SK-N-SH treated with all-trans-retinoic acid at 6 μM for 48 hours (cell line): ENCODE results near the gene TEDC2.

ENCODE experiments used
- ATAC-seq: fragments of 200-7000 bp; cut with Tn5 transposase; 3 replicates; pipeline ENCODE4 v1.9.1; 2020; ENCODE audit warnings: mild to moderate bottlenecking, moderate library complexity
- ARNTL ChIP-seq: fragments of 450-650 bp; formaldehyde crosslinking; IDR thresholded peaks from 2 replicates; pipeline ENCODE4 v1.5.0; 2020; ENCODE audit warnings: low read depth, mild to moderate bottlenecking, moderate library complexity, borderline replicate concordance
- BACH2 ChIP-seq: fragments of 250-450 bp; sonication (Bioruptor Pico); IDR thresholded peaks from 2 replicates; pipeline ENCODE4 v1.9.0; 2021; ENCODE audit warnings: mild to moderate bottlenecking, borderline replicate concordance
- CSDC2 ChIP-seq: fragments of 250-450 bp; sonication (Bioruptor Pico); IDR thresholded peaks from 2 replicates; pipeline ENCODE4 v1.5.0; 2020; ENCODE audit warnings: mild to moderate bottlenecking, moderate library complexity
- GLIS3 ChIP-seq: fragments of 250-450 bp; sonication (Bioruptor Pico); IDR thresholded peaks from 2 replicates; pipeline ENCODE4 v1.5.0; 2020; ENCODE audit warnings: mild to moderate bottlenecking, moderate library complexity
- ISL1 ChIP-seq: fragments of 250-450 bp; sonication (Bioruptor Pico); IDR thresholded peaks from 2 replicates; pipeline ENCODE4 v2.1.2; 2022; ENCODE audit warnings: mild to moderate bottlenecking, moderate library complexity
- PATZ1 ChIP-seq: fragments of 250-450 bp; sonication (Bioruptor Pico); IDR thresholded peaks from 2 replicates; pipeline ENCODE4 v1.8.0; 2020; ENCODE audit warnings: mild to moderate bottlenecking, moderate library complexity, borderline replicate concordance
- PPARA ChIP-seq: fragments of 250-450 bp; sonication (Bioruptor Pico); IDR thresholded peaks from 2 replicates; pipeline ENCODE4 v1.5.0; 2020; ENCODE audit warnings: mild to moderate bottlenecking, borderline replicate concordance
- RARB ChIP-seq: fragments of 250-450 bp; sonication (Bioruptor Pico); IDR thresholded peaks from 2 replicates; pipeline ENCODE4 v1.8.0; 2021; ENCODE audit warnings: mild to moderate bottlenecking, moderate library complexity
- SNAI2 ChIP-seq: fragments of 250-450 bp; sonication (Bioruptor Pico); IDR thresholded peaks from 2 replicates; pipeline ENCODE4 v1.5.0; 2020; ENCODE audit warnings: mild to moderate bottlenecking, moderate library complexity
- TCF4 ChIP-seq: fragments of 250-450 bp; sonication (Bioruptor Pico); IDR thresholded peaks from 2 replicates; pipeline ENCODE4 v1.8.0; 2021; ENCODE audit warnings: mild to moderate bottlenecking, moderate library complexity, borderline replicate concordance
- TOX ChIP-seq: fragments of 250-450 bp; sonication (Bioruptor Pico); IDR thresholded peaks from 2 replicates; pipeline ENCODE4 v1.8.0; 2021; ENCODE audit warnings: mild to moderate bottlenecking, moderate library complexity, borderline replicate concordance
- ZC3H10 ChIP-seq: fragments of 250-450 bp; sonication (Bioruptor Pico); IDR thresholded peaks from 2 replicates; pipeline ENCODE4 v1.5.1; 2021; ENCODE audit warnings: mild to moderate bottlenecking, moderate library complexity
- ZFP3 ChIP-seq: fragments of 250-450 bp; sonication (Bioruptor Pico); IDR thresholded peaks from 2 replicates; pipeline ENCODE4 v1.5.0; 2020; ENCODE audit warnings: mild to moderate bottlenecking, moderate library complexity
- ZFP30 ChIP-seq: fragments of 450-650 bp; formaldehyde crosslinking; IDR thresholded peaks from 2 replicates; pipeline ENCODE4 v1.5.0; 2022; ENCODE audit warnings: mild to moderate bottlenecking, moderate library complexity
- ZNF565 ChIP-seq: fragments of 450-650 bp; formaldehyde crosslinking; conservative IDR thresholded peaks from 2 replicates; pipeline ENCODE4 v1.5.0; 2020; ENCODE audit warnings: low read depth, mild to moderate bottlenecking, moderate library complexity
- ZNF70 ChIP-seq: fragments of 450-650 bp; formaldehyde crosslinking; IDR thresholded peaks from 2 replicates; pipeline ENCODE4 v1.5.0; 2020; ENCODE audit warnings: mild to moderate bottlenecking, moderate library complexity
- ZNF8 ChIP-seq: fragments of 450-650 bp; formaldehyde crosslinking; IDR thresholded peaks from 2 replicates; pipeline ENCODE4 v1.5.0; 2020; ENCODE audit warnings: mild to moderate bottlenecking, moderate library complexity
- TF ChIP-seq, protein P1 (sequence below): fragments of 250-450 bp; sonication (Bioruptor Pico); IDR thresholded peaks from 2 replicates; pipeline ENCODE4 v1.5.1; 2021; ENCODE audit warnings: mild to moderate bottlenecking, moderate library complexity
- TF ChIP-seq, protein P2 (sequence below): fragments of 250-450 bp; sonication (Bioruptor Pico); IDR thresholded peaks from 2 replicates; pipeline ENCODE4 v1.5.1; 2020; ENCODE audit warnings: low read depth, mild to moderate bottlenecking, moderate library complexity
- TF ChIP-seq, protein P3 (sequence below): fragments of 250-450 bp; sonication (Bioruptor Pico); IDR thresholded peaks from 2 replicates; pipeline ENCODE4 v1.5.0; 2020; ENCODE audit warnings: mild to moderate bottlenecking, moderate library complexity

The TEDC2 gene

GRCh38 chr16:2470603-2471015 lies 10.7 kb downstream of the TEDC2 start:
- TF ChIP-seq ZNF8 (CRISPR knock-in tag) (no peak), PATZ1 (CRISPR knock-in tag) (no peak), SNAI2 (CRISPR knock-in tag) (no peak), PPARA (CRISPR knock-in tag) (no peak)
- TF ChIP-seq, all 23 proteins: peak for 0
- no peak for ATAC-seq

- peak; percentile 4; the same call in 2 of the 3 replicates for ATAC-seq
- TF ChIP-seq, protein P1, sequence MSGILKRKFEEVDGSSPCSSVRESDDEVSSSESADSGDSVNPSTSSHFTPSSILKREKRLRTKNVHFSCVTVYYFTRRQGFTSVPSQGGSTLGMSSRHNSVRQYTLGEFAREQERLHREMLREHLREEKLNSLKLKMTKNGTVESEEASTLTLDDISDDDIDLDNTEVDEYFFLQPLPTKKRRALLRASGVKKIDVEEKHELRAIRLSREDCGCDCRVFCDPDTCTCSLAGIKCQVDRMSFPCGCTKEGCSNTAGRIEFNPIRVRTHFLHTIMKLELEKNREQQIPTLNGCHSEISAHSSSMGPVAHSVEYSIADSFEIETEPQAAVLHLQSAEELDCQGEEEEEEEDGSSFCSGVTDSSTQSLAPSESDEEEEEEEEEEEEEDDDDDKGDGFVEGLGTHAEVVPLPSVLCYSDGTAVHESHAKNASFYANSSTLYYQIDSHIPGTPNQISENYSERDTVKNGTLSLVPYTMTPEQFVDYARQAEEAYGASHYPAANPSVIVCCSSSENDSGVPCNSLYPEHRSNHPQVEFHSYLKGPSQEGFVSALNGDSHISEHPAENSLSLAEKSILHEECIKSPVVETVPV = no peak
- TF ChIP-seq RARB (CRISPR knock-in tag) (no peak), ZNF565 (no peak), PATZ1 (CRISPR knock-in tag) (no peak), TCF4 (CRISPR knock-in tag) (no peak), SNAI2 (CRISPR knock-in tag) (no peak), ISL1 (CRISPR knock-in tag) (no peak), ZNF70 (CRISPR knock-in tag) (no peak), ZNF8 (CRISPR knock-in tag) (no peak), ZC3H10 (CRISPR knock-in tag) (no peak), ARNTL (CRISPR knock-in tag) (no peak), ZFP30 (no peak), TOX (CRISPR knock-in tag) (no peak), PPARA (CRISPR knock-in tag) (no peak), BACH2 (CRISPR knock-in tag) (no peak), GLIS3 (CRISPR knock-in tag) (no peak), CSDC2 (no peak), ZFP3 (CRISPR knock-in tag) (no peak)
- TF ChIP-seq, protein P2, sequence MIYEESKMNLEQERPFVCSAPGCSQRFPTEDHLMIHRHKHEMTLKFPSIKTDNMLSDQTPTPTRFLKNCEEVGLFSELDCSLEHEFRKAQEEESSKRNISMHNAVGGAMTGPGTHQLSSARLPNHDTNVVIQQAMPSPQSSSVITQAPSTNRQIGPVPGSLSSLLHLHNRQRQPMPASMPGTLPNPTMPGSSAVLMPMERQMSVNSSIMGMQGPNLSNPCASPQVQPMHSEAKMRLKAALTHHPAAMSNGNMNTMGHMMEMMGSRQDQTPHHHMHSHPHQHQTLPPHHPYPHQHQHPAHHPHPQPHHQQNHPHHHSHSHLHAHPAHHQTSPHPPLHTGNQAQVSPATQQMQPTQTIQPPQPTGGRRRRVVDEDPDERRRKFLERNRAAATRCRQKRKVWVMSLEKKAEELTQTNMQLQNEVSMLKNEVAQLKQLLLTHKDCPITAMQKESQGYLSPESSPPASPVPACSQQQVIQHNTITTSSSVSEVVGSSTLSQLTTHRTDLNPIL (CRISPR knock-in tag) = no peak
- TF ChIP-seq, protein P3, sequence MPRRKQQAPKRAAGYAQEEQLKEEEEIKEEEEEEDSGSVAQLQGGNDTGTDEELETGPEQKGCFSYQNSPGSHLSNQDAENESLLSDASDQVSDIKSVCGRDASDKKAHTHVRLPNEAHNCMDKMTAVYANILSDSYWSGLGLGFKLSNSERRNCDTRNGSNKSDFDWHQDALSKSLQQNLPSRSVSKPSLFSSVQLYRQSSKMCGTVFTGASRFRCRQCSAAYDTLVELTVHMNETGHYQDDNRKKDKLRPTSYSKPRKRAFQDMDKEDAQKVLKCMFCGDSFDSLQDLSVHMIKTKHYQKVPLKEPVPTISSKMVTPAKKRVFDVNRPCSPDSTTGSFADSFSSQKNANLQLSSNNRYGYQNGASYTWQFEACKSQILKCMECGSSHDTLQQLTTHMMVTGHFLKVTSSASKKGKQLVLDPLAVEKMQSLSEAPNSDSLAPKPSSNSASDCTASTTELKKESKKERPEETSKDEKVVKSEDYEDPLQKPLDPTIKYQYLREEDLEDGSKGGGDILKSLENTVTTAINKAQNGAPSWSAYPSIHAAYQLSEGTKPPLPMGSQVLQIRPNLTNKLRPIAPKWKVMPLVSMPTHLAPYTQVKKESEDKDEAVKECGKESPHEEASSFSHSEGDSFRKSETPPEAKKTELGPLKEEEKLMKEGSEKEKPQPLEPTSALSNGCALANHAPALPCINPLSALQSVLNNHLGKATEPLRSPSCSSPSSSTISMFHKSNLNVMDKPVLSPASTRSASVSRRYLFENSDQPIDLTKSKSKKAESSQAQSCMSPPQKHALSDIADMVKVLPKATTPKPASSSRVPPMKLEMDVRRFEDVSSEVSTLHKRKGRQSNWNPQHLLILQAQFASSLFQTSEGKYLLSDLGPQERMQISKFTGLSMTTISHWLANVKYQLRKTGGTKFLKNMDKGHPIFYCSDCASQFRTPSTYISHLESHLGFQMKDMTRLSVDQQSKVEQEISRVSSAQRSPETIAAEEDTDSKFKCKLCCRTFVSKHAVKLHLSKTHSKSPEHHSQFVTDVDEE = no peak
Measured at GRCh38 chr16:2471016-2471652, 11.2 kb downstream of the TEDC2 start, which contains the start of gene NTN3. NTN3 (plus strand) TSS chr16:2471297; CDS start chr16:2471702, 405 bp downstream.
